Osteocyte (in vitro differentiated cells): ENCODE data around the gene C9orf153. TPM values are rescaled to one million over a fixed set of nuclear protein-coding genes. Genes with fewer than 3 reads are reported as not detected.
"Not testable (repeated sequence)": the region's sequence is repeated elsewhere in the genome, so short reads cannot be mapped to it uniquely, and the experiment has no call there.

ENCODE experiments used
- DNase-seq: peaks from one replicate; pipeline ENCODE4 v3.0.0; 2021; ENCODE audit warnings: mixed read lengths; ENCODE audit not compliant: unreplicated experiment; ENCODE audit errors: extremely low spot score
- H3K27ac Mint-ChIP-seq: one replicate; pipeline ENCODE4 v1.8.0; 2021; ENCODE audit warnings: mild to moderate bottlenecking, mixed read lengths; ENCODE audit not compliant: unreplicated experiment
- H3K27me3 Mint-ChIP-seq: one replicate; pipeline ENCODE4 v1.8.0; 2021; ENCODE audit warnings: mixed read lengths; ENCODE audit not compliant: unreplicated experiment
- H3K36me3 Mint-ChIP-seq: one replicate; pipeline ENCODE4 v1.8.0; 2021; ENCODE audit warnings: mixed read lengths; ENCODE audit not compliant: unreplicated experiment
- H3K4me1 Mint-ChIP-seq: one replicate; pipeline ENCODE4 v1.8.0; 2021; ENCODE audit warnings: mixed read lengths; ENCODE audit not compliant: unreplicated experiment
- H3K4me3 Mint-ChIP-seq: one replicate; pipeline ENCODE4 v1.8.0; 2021; ENCODE audit warnings: mild to moderate bottlenecking, moderate library complexity, mixed read lengths; ENCODE audit not compliant: unreplicated experiment
- H3K9me3 Mint-ChIP-seq: one replicate; pipeline ENCODE4 v1.8.0; 2021; ENCODE audit warnings: mixed read lengths; ENCODE audit not compliant: unreplicated experiment
- total RNA-seq: library from RNA; stranded (reverse); gene quantifications from 2 replicates; pipeline ENCODE4 v1.2.1, GENCODE V29; 2021
- TF ChIP-seq, protein P1 (sequence below): fragments of 200-600 bp; sonication (generic); IDR thresholded peaks from 2 replicates; pipeline ENCODE4 v1.5.0; 2021; ENCODE audit warnings: antibody characterized with exemption, mild to moderate bottlenecking, moderate library complexity

C9orf153 gene
- total RNA-seq, 1 donor from 2014 or later = 0.40 TPM

DNA sequence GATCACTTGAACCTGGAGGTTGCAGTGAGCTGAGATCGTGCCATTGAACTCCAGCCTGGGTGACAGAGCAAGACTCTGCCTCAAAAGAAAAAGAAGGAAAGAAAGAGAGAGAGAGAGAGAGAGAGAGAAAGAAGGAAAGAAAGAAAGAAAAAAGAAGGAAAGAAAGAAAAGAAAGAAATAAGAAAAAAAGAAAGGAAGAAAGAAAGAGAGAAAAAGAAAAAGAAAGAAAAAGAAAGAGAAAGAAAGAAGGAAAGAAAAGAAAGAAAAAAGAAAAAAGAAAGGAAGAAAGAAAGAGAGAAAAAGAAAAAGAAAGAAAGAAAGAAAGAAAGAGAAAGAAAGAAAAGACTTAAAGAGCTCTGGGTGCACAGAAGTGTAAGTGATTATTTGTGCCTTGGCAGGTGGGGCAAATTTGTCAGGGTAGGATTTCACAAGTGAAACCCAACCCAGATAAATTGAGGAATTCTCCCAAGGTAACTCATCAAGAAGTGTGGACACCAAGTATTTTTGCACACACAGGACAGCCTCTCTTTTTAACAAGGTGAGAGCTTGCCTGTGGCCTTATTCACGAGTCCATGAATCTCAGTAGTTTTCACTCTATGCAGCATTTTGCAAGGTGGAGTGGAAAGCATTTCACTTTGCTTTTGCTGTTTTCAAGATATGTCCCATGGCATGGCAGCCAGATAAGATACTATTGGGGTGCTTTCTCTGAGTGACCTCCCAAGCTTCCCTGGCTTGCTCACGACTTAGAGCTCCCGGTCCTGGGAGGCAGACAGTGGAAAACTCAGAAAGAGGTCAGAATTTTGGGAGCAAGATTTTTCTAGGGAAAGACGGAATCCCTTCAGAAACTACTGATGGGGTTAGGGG, 57.8 kb downstream of the C9orf153 start:
- H3K27ac Mint-ChIP-seq = no peak overlapping the region
- TF ChIP-seq, protein P1, sequence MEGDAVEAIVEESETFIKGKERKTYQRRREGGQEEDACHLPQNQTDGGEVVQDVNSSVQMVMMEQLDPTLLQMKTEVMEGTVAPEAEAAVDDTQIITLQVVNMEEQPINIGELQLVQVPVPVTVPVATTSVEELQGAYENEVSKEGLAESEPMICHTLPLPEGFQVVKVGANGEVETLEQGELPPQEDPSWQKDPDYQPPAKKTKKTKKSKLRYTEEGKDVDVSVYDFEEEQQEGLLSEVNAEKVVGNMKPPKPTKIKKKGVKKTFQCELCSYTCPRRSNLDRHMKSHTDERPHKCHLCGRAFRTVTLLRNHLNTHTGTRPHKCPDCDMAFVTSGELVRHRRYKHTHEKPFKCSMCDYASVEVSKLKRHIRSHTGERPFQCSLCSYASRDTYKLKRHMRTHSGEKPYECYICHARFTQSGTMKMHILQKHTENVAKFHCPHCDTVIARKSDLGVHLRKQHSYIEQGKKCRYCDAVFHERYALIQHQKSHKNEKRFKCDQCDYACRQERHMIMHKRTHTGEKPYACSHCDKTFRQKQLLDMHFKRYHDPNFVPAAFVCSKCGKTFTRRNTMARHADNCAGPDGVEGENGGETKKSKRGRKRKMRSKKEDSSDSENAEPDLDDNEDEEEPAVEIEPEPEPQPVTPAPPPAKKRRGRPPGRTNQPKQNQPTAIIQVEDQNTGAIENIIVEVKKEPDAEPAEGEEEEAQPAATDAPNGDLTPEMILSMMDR = no peak
- no peak overlapping the region for H3K4me3 Mint-ChIP-seq
- no peaks in the 10 kb centered on the region for H3K9me3 Mint-ChIP-seq
- peak; percentile 7 for DNase-seq
- peaks cover 5% of the 10 kb centered on the region for H3K4me1 Mint-ChIP-seq
- peaks cover 29% of the 10 kb centered on the region for H3K27me3 Mint-ChIP-seq
- H3K36me3 Mint-ChIP-seq = no peaks in the 10 kb centered on the region

DNA sequence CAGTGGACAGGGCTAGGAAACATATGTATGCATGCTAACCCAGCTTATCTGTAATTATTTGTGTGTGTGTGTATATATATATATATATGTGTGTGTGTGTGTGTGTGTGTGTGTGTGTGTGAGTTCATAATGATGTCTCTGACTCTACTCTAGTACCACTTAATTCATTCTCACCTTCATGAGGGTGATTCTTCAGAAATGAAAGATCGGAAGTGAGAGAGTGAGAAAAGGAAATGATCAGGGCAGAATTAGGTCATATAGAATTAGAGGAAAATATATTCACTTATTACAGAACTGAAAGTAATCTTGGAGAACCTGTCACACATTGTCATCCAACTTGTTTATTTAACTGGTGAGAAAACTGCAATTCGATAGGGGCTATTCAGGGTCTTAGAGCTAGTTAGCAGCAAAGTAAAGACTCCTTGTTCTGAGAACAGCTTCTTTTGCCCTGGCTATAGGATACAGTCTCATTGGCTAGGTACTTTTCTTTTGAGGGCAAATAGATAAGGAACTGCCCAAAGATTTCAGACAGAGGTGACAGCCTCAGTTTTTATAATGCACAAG, 58.8 kb downstream of the C9orf153 start:
- no peak overlapping the region for H3K27ac Mint-ChIP-seq
- no peak for DNase-seq
- peaks cover 29% of the 10 kb centered on the region for H3K27me3 Mint-ChIP-seq
- H3K9me3 Mint-ChIP-seq = no peaks in the 10 kb centered on the region
- H3K4me1 Mint-ChIP-seq = peaks cover 5% of the 10 kb centered on the region
- TF ChIP-seq, protein P1 = no peak
- H3K36me3 Mint-ChIP-seq = no peaks in the 10 kb centered on the region
- no peak overlapping the region for H3K4me3 Mint-ChIP-seq

GRCh38 chr9:86193088-86193487, 66.4 kb downstream of the C9orf153 start:
- DNase-seq = peak; percentile 49
- Mint-ChIP-seq H3K36me3 (no peaks in the 10 kb centered on the region), H3K9me3 (peaks cover 19% of the 10 kb centered on the region), H3K4me3 (no peak overlapping the region), H3K27ac (no peak overlapping the region), H3K4me1 (no peaks in the 10 kb centered on the region), H3K27me3 (peaks cover 28% of the 10 kb centered on the region)
- TF ChIP-seq, protein P1 = no peak

DNA sequence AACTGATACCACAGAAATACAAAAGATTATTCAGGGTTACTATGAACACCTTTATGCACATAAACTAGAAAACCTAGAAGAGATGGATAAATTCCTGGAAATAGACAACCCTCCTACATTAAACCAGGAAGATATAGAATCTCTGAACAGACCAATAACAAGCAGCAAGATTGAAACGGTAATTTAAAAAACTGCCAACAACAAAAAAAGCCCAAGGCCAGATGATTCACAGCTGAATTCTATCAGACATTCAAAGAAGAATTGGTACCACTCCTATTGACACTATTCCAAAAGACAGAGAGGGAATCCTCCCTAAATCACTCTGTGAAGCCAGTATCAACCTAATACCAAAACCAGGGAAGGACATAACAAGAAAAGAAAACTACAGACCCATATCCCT, 68.8 kb downstream of the C9orf153 start:
- not testable (repeated sequence) for H3K4me3 Mint-ChIP-seq, H3K27ac Mint-ChIP-seq
- peaks cover 19% of the 10 kb centered on the region for H3K9me3 Mint-ChIP-seq

GRCh38 chr9:86187121-86187520, 72.3 kb downstream of the C9orf153 start:
- TF ChIP-seq, protein P1 = no peak
- H3K36me3 Mint-ChIP-seq = no peaks in the 10 kb centered on the region
- no peak overlapping the region for H3K4me3 Mint-ChIP-seq
- H3K9me3 Mint-ChIP-seq = no peaks in the 10 kb centered on the region
- H3K27me3 Mint-ChIP-seq = peaks cover 28% of the 10 kb centered on the region
- no peak overlapping the region for H3K27ac Mint-ChIP-seq
- DNase-seq = no peak
- H3K4me1 Mint-ChIP-seq = peaks cover 2% of the 10 kb centered on the region

More for the DNA sequence above, 68.8 kb downstream of the C9orf153 start:
- DNase-seq, H3K36me3 Mint-ChIP-seq, H3K4me1 Mint-ChIP-seq: not testable (repeated sequence)
- peaks cover 26% of the 10 kb centered on the region for H3K27me3 Mint-ChIP-seq
